ENCODE results near the gene GCNT4. TPM values are rescaled to one million over a fixed set of nuclear protein-coding genes. Genes with fewer than 3 reads are reported as not detected.
"Not testable (repeated sequence)": the region's sequence is repeated elsewhere in the genome, so short reads cannot be mapped to it uniquely, and the experiment has no call there.

The GCNT4 gene, protein sequence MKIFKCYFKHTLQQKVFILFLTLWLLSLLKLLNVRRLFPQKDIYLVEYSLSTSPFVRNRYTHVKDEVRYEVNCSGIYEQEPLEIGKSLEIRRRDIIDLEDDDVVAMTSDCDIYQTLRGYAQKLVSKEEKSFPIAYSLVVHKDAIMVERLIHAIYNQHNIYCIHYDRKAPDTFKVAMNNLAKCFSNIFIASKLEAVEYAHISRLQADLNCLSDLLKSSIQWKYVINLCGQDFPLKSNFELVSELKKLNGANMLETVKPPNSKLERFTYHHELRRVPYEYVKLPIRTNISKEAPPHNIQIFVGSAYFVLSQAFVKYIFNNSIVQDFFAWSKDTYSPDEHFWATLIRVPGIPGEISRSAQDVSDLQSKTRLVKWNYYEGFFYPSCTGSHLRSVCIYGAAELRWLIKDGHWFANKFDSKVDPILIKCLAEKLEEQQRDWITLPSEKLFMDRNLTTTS
- 0.08 TPM for polyA plus RNA-seq

DNA sequence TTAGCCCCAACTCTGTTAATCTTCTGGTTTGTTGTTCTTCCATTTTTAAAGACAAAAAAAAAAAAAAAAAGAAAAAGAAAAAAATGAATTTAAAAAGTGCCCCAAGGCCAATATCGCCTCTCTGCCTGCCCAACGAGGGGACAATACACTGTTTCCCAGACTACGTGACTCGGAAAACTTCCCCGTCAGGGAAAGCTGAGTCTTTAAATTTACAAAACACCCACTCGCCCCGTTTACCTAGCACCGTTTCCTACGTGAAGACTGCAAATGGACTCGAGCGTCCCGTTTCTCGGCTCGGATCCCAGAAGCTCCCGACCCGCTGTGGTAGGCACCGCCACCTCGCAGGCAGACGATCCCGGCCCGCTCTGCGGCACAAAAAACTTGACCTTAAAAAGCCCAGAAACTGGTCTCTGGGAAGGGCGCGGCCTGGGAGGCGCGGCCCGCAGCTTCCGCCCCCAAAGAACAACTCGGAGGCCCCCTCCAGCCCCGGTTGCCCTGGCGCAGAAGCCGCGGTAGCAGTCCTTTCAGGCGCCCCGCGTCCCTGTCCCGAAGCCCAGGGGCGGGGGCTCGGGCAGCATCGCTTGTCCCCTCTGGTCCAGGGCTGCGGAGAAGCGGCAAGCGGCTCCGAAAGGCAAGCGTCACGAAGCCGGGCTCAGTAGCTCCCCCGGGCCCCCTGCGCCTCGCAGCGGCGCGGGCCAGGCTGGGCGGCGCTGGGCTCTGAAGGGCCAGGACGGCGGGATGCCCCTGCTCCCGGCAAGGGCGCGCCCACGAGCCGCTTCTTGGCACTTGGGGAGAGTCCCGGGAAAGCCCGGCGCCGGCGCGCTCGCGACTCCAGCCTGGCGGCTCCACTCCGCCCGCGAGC is at the start of gene GCNT4:
TSS of gene GCNT4 (minus strand) at position 367 of the 862 bp plus-strand sequence. CDS start 22,521 bp downstream, outside the sequence.
- Mint-ChIP-seq H3K4me3 (peak within 1 kb of the TSS; percentile 67 to 92 (median 75)), H3K4me1 (peaks cover 6 to 21% (median 14%) of the 10 kb centered on the region in 3 donors), H3K27ac (no peak within 1 kb of the TSS), H3K9me3 (no peaks in the 10 kb centered on the region), H3K27me3 (peaks cover 59% of the 10 kb centered on the region), H3K36me3 (no peaks in the 10 kb centered on the region)

DNA sequence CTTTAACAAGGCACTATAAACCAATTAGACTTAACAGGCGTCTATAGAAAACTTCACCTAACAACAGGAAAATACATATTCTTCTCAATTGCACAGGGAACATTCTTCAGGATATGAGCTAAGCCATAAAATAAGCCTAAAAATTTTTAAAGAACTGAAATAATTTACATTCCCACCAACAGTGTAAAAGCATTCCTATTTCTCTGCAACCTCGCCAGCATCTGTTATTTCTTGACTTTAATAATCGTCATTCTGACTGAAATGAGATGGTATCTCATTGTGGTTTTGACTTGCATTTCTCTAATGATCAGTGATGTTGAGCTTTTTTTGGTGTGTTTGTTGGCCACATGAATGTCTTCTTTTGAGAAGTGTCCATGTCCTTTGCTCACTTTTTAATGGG is 43.6 kb upstream of the GCNT4 start:
- peak overlapping the region in 1 of 4 donors; percentile 54 for H3K4me3 Mint-ChIP-seq
- not testable (repeated sequence) for H3K27ac Mint-ChIP-seq, H3K4me1 Mint-ChIP-seq, H3K27me3 Mint-ChIP-seq, H3K9me3 Mint-ChIP-seq, H3K36me3 Mint-ChIP-seq

DNA sequence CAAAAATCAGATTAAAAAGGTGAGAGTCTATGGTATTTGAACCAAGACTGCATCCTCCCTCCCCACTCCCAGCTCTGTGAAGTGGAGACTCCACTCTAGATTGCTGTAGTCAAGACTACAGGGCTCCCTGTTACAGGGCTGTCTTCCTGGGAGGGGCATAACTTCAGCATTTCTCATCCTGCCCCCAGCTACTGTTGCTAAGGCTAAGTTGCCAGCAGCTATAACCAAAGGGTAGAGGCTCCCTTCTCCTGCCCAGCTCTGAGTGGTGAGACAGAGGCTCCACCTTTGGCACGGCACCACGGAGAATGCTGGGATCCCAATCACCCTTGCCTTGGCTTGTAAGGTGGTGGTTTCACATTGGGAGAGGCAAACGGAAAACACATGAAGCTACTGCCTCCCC is 39.2 kb upstream of the GCNT4 start:
- peaks cover 0 to 2% (median 0%) of the 10 kb centered on the region in 3 donors for H3K4me1 Mint-ChIP-seq

GRCh38 chr5:75089662-75090061 is 37.3 kb upstream of the GCNT4 start:
- Mint-ChIP-seq H3K4me1 (peaks cover 0 to 2% (median 0%) of the 10 kb centered on the region in 3 donors), H3K4me3 (no peak overlapping the region), H3K27me3 (peaks cover 7% of the 10 kb centered on the region), H3K9me3 (no peaks in the 10 kb centered on the region), H3K27ac (no peak overlapping the region), H3K36me3 (no peaks in the 10 kb centered on the region)

More for the DNA sequence above, 39.2 kb upstream of the GCNT4 start:
- no peak overlapping the region for H3K27ac Mint-ChIP-seq
- no peaks in the 10 kb centered on the region for H3K36me3 Mint-ChIP-seq
- no peak overlapping the region for H3K4me3 Mint-ChIP-seq
- no peaks in the 10 kb centered on the region for H3K9me3 Mint-ChIP-seq
- peaks cover 5% of the 10 kb centered on the region for H3K27me3 Mint-ChIP-seq

DNA sequence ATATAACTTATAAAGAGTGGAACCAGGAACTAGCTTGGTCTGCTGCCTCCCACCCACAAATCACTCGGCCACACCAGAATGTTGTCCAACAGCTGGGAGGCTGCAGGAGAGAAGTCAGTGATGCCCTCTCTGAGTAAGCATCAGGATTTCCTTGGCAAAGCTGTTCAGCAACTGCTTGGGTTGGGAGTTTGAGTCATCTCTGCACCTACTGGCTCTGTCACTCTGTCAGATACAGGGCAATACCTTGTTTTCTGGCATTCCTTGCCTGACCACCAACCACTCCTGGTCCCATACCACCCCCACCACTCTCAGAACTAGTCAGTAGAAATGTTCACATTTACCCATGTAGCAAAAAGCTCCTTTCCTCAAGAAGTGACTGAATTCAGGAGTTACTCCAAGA is 36.8 kb upstream of the GCNT4 start:
- peaks cover 7% of the 10 kb centered on the region for H3K27me3 Mint-ChIP-seq
- H3K36me3 Mint-ChIP-seq, result no peaks in the 10 kb centered on the region
- no peak overlapping the region for H3K27ac Mint-ChIP-seq
- no peaks in the 10 kb centered on the region for H3K9me3 Mint-ChIP-seq
- no peak overlapping the region for H3K4me3 Mint-ChIP-seq
- peaks cover 0 to 2% (median 0%) of the 10 kb centered on the region in 3 donors for H3K4me1 Mint-ChIP-seq

DNA sequence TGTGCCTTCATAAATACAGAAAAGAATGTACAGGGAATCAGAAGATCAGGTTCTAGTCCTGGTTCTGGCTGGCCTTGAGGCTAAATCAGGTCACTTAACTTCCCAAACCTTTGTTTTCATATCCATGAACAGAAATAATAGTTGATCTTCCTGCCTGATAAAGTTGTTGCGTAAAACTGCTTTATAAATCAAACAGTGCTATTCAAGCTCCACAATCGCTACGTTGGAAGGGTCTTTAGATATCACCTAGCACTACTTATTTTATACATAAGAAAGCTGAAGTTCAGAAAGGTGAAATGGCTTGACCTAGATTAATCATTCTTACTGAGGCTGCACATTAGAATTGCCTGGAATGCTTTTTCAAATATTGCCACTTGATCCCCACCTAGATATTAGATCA is 36.3 kb upstream of the GCNT4 start:
- Mint-ChIP-seq H3K4me3 (no peak overlapping the region), H3K36me3 (no peaks in the 10 kb centered on the region), H3K27me3 (peaks cover 7% of the 10 kb centered on the region), H3K4me1 (peaks cover 0 to 2% (median 0%) of the 10 kb centered on the region in 3 donors), H3K9me3 (no peaks in the 10 kb centered on the region), H3K27ac (no peak overlapping the region)

DNA sequence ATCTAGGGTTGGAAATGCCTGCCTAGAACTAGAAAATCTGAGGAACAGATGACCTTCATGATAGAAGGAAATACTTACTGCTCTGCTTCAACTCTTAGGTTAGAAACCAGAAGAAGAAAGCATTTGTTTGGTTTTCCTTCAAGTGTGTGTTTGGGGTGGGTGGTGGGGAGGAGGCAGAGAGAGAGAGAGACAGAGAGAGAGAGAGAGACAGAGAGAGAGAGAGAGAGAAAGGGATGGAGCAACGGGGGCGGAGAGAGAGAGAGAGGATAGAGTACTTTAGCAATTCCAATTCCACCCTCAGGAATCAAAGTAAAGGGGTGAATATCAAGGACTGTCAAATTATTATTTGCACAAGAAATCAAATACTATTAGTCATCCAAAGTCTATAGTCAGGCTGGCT is 29.2 kb upstream of the GCNT4 start:
- no peak overlapping the region for H3K4me3 Mint-ChIP-seq
- H3K27ac Mint-ChIP-seq, result no peak overlapping the region
- H3K4me1 Mint-ChIP-seq, result no peaks in the 10 kb centered on the region
- H3K27me3 Mint-ChIP-seq, result peaks cover 2% of the 10 kb centered on the region
- H3K36me3 Mint-ChIP-seq, result no peaks in the 10 kb centered on the region
- H3K9me3 Mint-ChIP-seq, result no peaks in the 10 kb centered on the region

DNA sequence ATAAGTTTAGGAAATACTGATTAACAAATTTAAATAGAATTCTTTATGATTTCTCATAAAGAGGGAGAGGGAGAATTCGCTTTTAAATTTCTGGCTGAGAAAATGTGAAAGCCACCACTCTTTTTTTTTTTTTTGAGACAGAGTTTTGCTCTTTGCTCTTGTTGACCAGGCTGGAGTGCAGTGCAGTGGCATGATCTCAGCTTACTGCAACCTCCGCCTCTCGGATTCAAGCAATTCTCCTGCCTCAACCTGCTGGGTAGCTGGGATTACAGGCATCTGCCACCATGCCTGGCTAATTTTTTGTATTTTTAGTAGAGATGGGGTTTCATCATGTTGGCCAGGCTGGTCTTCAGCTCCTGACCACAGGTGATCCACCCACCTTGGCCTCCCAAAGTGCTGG is 27.0 kb upstream of the GCNT4 start:
- H3K27me3 Mint-ChIP-seq, H3K4me1 Mint-ChIP-seq, H3K9me3 Mint-ChIP-seq, H3K27ac Mint-ChIP-seq, H3K36me3 Mint-ChIP-seq: not testable (repeated sequence)
- peak overlapping the region in 1 of 4 donors; percentile 47 for H3K4me3 Mint-ChIP-seq

DNA sequence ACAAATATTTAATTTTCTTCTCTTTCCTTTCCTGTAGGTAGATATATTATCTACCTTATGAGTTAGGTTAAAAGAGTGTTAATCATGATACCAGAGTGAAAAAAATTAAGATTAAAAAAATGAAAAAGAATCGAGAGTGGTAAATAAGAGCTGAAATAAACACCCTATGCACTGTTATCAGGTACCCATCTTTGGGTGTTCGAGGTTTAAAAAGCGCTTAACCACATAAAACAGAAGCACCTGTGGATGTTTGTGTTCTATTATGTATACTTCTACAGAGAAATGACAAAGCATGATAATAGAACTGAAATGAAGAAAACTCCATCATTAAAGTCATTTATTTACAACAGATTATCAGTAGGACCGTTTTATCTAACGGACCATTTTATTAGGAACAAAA is 25.7 kb upstream of the GCNT4 start:
- Mint-ChIP-seq H3K27ac (no peak overlapping the region), H3K4me1 (no peaks in the 10 kb centered on the region), H3K36me3 (no peaks in the 10 kb centered on the region), H3K27me3 (peaks cover 6% of the 10 kb centered on the region), H3K4me3 (no peak overlapping the region), H3K9me3 (no peaks in the 10 kb centered on the region)

DNA sequence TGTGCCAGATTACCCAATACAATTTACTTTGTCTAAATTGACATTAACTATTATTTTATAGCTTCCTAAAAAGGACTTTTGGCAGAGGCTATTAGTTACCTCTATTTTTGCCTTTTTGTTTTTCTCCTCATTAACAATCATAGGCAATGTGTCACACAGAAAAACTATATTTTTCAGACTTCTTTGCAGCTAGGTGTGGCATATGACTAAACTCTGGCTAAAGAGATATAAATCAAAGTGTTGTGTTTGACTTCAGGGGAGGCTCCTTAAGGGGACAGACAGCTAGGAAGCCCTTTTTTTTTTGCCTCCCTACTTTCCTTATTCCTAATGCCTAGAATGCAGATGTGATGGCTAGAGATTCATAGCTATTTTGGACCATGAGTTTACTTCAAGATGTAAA is 19.7 kb upstream of the GCNT4 start:
- Mint-ChIP-seq H3K27me3 (peaks cover 6% of the 10 kb centered on the region), H3K4me1 (no peaks in the 10 kb centered on the region), H3K36me3 (no peaks in the 10 kb centered on the region), H3K27ac (no peak overlapping the region), H3K4me3 (no peak overlapping the region), H3K9me3 (peaks cover 0 to 4% (median 4%) of the 10 kb centered on the region in 3 donors)

DNA sequence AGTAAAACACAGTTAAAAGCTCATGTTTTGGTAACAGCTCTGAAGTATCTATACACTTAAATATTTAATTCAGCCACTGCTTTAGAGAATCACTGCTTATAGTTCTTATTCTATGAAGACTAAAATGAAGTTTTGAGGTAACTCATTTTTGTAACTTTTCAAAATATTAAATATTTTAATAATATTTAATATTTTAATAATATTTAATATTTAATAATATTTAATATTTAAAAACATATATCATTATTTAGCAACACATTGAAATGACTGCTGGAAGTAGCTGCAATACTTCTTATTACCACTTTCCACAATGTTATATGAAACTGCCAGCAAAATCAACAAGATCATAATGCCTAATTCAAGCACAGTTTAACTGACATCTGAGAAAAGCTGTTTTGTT is 18.7 kb upstream of the GCNT4 start:
- H3K9me3 Mint-ChIP-seq, result peaks cover 0 to 4% (median 4%) of the 10 kb centered on the region in 3 donors
- H3K36me3 Mint-ChIP-seq, result no peaks in the 10 kb centered on the region
- no peaks in the 10 kb centered on the region for H3K4me1 Mint-ChIP-seq
- peaks cover 8% of the 10 kb centered on the region for H3K27me3 Mint-ChIP-seq
- no peak overlapping the region for H3K27ac Mint-ChIP-seq
- no peak overlapping the region for H3K4me3 Mint-ChIP-seq

GRCh38 chr5:75067434-75067833 is 15.1 kb upstream of the GCNT4 start:
- Mint-ChIP-seq H3K27ac (no peak overlapping the region), H3K4me1 (peaks cover 0 to 2% (median 0%) of the 10 kb centered on the region in 3 donors), H3K4me3 (no peak overlapping the region), H3K9me3 (peaks cover 0 to 4% (median 4%) of the 10 kb centered on the region in 3 donors), H3K36me3 (no peaks in the 10 kb centered on the region), H3K27me3 (peaks cover 2% of the 10 kb centered on the region)

- Mint-ChIP-seq H3K4me3 (no peak overlapping the region), H3K27ac (peak overlapping the region in 1 of 3 donors; percentile 2), H3K4me1 (peaks cover 0 to 2% (median 0%) of the 10 kb centered on the region in 3 donors), H3K9me3 (no peaks in the 10 kb centered on the region), H3K27me3 (peaks cover 3% of the 10 kb centered on the region), H3K36me3 (no peaks in the 10 kb centered on the region)
Measured at GRCh38 chr5:75062925-75063531, 10.7 kb upstream of the GCNT4 start.

DNA sequence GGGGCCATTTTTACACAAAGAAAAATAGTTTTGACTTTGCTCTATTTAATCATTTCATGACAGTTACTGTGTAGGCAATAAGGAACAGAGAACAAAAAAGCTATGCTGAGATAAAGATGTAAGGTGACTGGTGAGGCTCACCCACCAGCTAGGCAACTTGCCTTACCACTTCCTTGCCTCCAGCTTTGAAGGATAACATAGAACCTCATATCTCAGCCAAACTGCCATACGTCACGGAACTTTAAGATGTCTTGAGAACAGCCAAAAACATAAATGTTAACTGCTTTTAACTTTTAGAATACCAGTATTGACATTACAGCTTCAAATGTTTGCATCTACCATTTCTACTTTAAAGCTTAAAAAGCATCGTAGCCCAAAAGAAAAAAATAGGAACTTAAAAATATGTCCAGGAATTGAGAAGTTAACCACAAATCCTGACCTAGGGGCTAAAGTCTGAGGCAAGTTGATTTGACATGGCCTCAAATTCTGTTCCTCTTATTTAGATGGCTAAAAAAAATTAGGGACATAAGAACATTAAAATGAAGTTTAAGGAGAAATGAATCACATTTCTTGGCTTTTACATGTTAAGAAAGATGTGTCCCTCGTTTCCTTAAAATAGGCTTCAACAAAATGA is 7.7 kb upstream of the GCNT4 start:
- Mint-ChIP-seq H3K4me1 (peaks cover 0 to 2% (median 0%) of the 10 kb centered on the region in 3 donors), H3K27me3 (peaks cover 19% of the 10 kb centered on the region), H3K36me3 (no peaks in the 10 kb centered on the region), H3K9me3 (no peaks in the 10 kb centered on the region), H3K27ac (peak overlapping the region in 1 of 3 donors; percentile 78), H3K4me3 (no peak overlapping the region)

All from IgD-negative memory B cell (primary cell).